Prostate gland (tissue), 2 donors: Measurements from ENCODE around the gene TMED9. TPM values are rescaled to one million over a fixed set of nuclear protein-coding genes. Genes with fewer than 3 reads are reported as not detected.

Source experiments
- DNase-seq: peaks from one replicate; pipeline ENCODE4 v3.0.0-alpha.2; 2019; ENCODE audit warnings: low spot score
- H3K27ac ChIP-seq, 2 donors: fragments of 200-600 bp; sonication (generic); 2 replicates each; pipeline ENCODE4 v1.5.1; 2017 to 2019
- H3K27me3 ChIP-seq: fragments of 200-600 bp; sonication (generic); replicated peaks from 2 replicates; pipeline ENCODE4 v1.5.1; 2019; ENCODE audit not compliant: insufficient read depth
- H3K36me3 ChIP-seq, 2 donors: fragments of 200-600 bp; sonication (generic); 1 replicate in 1 of 2; 2 replicates in 1 of 2; pipeline versions ENCODE4 v1.5.1 to v1.8.1; 2017 to 2019
- H3K4me1 ChIP-seq: fragments of 200-600 bp; sonication (generic); replicated peaks from 2 replicates; pipeline ENCODE4 v1.5.1; 2019
- H3K4me3 ChIP-seq, 2 donors: fragments of 200-600 bp; sonication (generic); 2 replicates each; pipeline ENCODE4 v1.5.1; 2017 to 2019
- H3K9me3 ChIP-seq: fragments of 200-600 bp; sonication (generic); 2 replicates; pipeline ENCODE4 v1.5.1; 2017
- CTCF ChIP-seq, 4 experiments: fragments of 200-600 bp in 2 of 4; fragments of 450-650 bp in 2 of 4; sonication (generic) in 2 of 4; IDR thresholded peaks; 1 replicate in 3 of 4; 2 replicates in 1 of 4; pipeline ENCODE4 v1.5.1; 2016 to 2019; ENCODE audit warnings: antibody characterized with exemption in 4 of 4, mild to moderate bottlenecking in 2 of 4, moderate library complexity in 2 of 4
- POLR2A ChIP-seq: fragments of 450-650 bp; IDR thresholded peaks from one replicate; pipeline ENCODE4 v1.6.1; 2016; ENCODE audit warnings: antibody characterized with exemption, mild to moderate bottlenecking
- POLR2AphosphoS5 ChIP-seq: sonication (generic); formaldehyde crosslinking; IDR thresholded peaks from one replicate; pipeline ENCODE4 v1.6.1; 2017; ENCODE audit warnings: antibody characterized with exemption
- WGBS: methylation state at CpG from one replicate; pipeline ENCODE4 v1.1.5; 2018; 5-methylcytosine and 5-hydroxymethylcytosine counted together
- intact Hi-C: fragments of 100-400 bp; cut with DNase I; formaldehyde crosslinking; loops from one replicate; pipeline ENCODE4 v1.14.2; 2022
- total RNA-seq, 2 donors: library from RNA; depleted of rRNA; stranded (reverse); fragments of >200 nt; gene quantifications; one replicate each; pipeline ENCODE4 v1.1.0, GENCODE V29; 2016

Gene TMED9
- 100 to 1,000 TPM; 136 to 176 TPM for total RNA-seq

- peak within 1 kb of the TSS; percentile 91 for H3K4me3 ChIP-seq
- H3K9me3 ChIP-seq, result no peaks in the 10 kb centered on the region
- intact Hi-C loops, result loop anchor here (5.0 kb wide), 1 partner anchor 55 kb away; no protein-coding TSS in a partner anchor
- WGBS, result under 1% methylated on average over 61 of the region's 71 CpGs
- H3K4me1 ChIP-seq, result peaks cover 3% of the 10 kb centered on the region
- H3K27me3 ChIP-seq, result no peaks in the 10 kb centered on the region
- DNase-seq, result peak; percentile 86
- TF ChIP-seq POLR2AphosphoS5 (peak; percentile 68), POLR2A (peak; percentile 96), CTCF (IDR thresholded peaks at IDR 0.05) (peak in 2 of 4 experiments; percentile 51 to 66)
- peak within 1 kb of the TSS; percentile 73 to 75 for H3K27ac ChIP-seq
- H3K36me3 ChIP-seq, result peaks cover 11 to 14% of the 10 kb centered on the region in 2 donors
Observed at GRCh38 chr5:177592010-177592834, at the start of gene TMED9. Gene TMED9, plus strand, starts transcription at chr5:177592203. Its CDS starts 12 bp downstream, at chr5:177592215.

GRCh38 chr5:177542816-177543465 is 49.1 kb upstream of the TMED9 start:
- H3K27ac ChIP-seq, result no peak overlapping the region
- peaks cover 12% of the 10 kb centered on the region for H3K4me1 ChIP-seq
- H3K4me3 ChIP-seq, result no peak overlapping the region
- DNase-seq, result no peak
- H3K27me3 ChIP-seq, result no peaks in the 10 kb centered on the region
- WGBS, result 89% methylated on average over 4 of the region's 4 CpGs
- TF ChIP-seq CTCF (IDR thresholded peaks at IDR 0.05) (no peak), POLR2AphosphoS5 (no peak), POLR2A (no peak)
- H3K9me3 ChIP-seq, result no peaks in the 10 kb centered on the region
- no peaks in the 10 kb centered on the region for H3K36me3 ChIP-seq
- intact Hi-C loops, result no loop called here

DNA sequence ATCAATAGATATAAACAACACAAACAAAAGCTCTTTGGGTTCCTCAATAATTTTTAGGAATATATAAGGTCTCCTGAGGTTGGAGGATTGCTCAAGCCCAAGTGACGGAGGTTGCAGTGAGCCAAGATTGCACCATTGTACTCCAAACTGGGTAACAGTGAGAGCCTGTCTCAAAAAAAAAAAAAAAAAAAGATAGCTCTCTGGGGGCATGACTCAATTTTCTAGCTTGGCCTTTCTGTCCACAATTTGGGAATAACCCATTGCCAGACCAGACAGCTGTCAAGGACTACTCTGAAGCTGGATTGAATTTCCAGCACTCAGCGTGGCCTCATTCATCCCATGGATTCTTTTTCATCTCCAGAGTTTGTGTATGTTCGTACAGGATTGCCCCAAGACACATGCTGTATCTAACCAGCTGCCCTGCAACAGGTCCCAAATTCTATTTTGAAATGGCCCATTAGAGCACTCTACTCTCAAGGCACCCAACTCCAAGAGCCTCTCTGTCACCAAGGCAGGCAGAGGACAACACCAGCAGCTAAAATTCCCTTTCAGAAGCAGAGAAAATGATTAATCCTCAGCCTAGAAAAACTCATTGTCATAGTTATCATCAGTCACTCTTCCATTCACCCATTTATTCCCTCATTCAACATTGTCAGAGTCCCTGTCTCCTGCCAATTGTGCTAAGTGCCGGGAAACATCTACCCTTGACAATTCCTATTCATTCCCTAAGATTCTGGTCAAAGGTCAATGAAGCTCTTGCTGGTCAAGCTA is 46.3 kb upstream of the TMED9 start:
- H3K27ac ChIP-seq, result peak overlapping the region; percentile 55 to 59
- H3K4me3 ChIP-seq, result no peak overlapping the region
- H3K4me1 ChIP-seq, result peaks cover 10% of the 10 kb centered on the region
- WGBS, result 72% methylated on average over 4 of the region's 4 CpGs
- no peaks in the 10 kb centered on the region for H3K9me3 ChIP-seq
- TF ChIP-seq POLR2A, result no peak
- TF ChIP-seq CTCF (IDR thresholded peaks at IDR 0.05), result no peak
- no peak for TF ChIP-seq POLR2AphosphoS5
- no peaks in the 10 kb centered on the region for H3K36me3 ChIP-seq
- intact Hi-C loops, result no loop called here
- DNase-seq, result no peak
- no peaks in the 10 kb centered on the region for H3K27me3 ChIP-seq

GRCh38 chr5:177546258-177546741 is 45.7 kb upstream of the TMED9 start:
- Histone ChIP-seq H3K4me3 (no peak overlapping the region), H3K27ac (peak overlapping the region; percentile 55 to 59)

More at GRCh38 chr5:177546258-177546741, 45.7 kb upstream of the TMED9 start:
- H3K36me3 ChIP-seq, result no peaks in the 10 kb centered on the region
- peak; percentile 38 for DNase-seq
- intact Hi-C loops, result no loop called here
- H3K9me3 ChIP-seq, result no peaks in the 10 kb centered on the region
- WGBS, result 30% methylated on average over 1 of the region's 1 CpG
- peaks cover 10% of the 10 kb centered on the region for H3K4me1 ChIP-seq
- no peaks in the 10 kb centered on the region for H3K27me3 ChIP-seq
- TF ChIP-seq CTCF (IDR thresholded peaks at IDR 0.05) (no peak), POLR2AphosphoS5 (peak; percentile 76)
